ENCODE data around the gene UNC5CL. TPM values are rescaled to one million over a fixed set of nuclear protein-coding genes. Genes with fewer than 3 reads are reported as not detected.

Gene UNC5CL
- total and polyA plus RNA-seq, 2 of the 8 experiments (the other 6 are each of a cell fraction or from before 2014, with no cell fraction given) = 1.3 to 1.7 TPM

- FAIRE-seq = no peak
- H3K4me1 ChIP-seq (replicated peaks in 1 of 4; ENCODE audit: control insufficient read depth in 3 of 4, insufficient read depth in 4 of 4, low read length in 3 of 4) = peaks cover 0 to 5% (median 2%) of the 10 kb centered on the region in 4 experiments; a peak in 3 of 7 replicates
- no peak overlapping the region for H3K23ac ChIP-seq (ENCODE audit: insufficient read length)
- peaks cover 6% of the 10 kb centered on the region for H3K23me2 ChIP-seq (ENCODE audit: low read depth, low read length)
- no peak overlapping the region for H2AK5ac ChIP-seq (ENCODE audit: low read depth, low read length)
- H4K8ac ChIP-seq (ENCODE audit: extremely low read depth, insufficient read depth, low read length) = no peak overlapping the region
- no peak for DNase-seq (ENCODE audit: low read depth in 1 of 2, low spot score in 2 of 2)
- no peaks in the 10 kb centered on the region for H3K9me3 ChIP-seq (ENCODE audit: insufficient read depth in 2 of 2, low read depth in 1 of 2, low read length in 1 of 2)
- no peak overlapping the region for H2BK120ac ChIP-seq (replicated peaks; ENCODE audit: low read depth, low read length)
- no peak overlapping the region for H3K56ac ChIP-seq (replicated peaks; ENCODE audit: insufficient read length, low read depth, low read length)
- H3K14ac ChIP-seq (ENCODE audit: insufficient read length) = no peak overlapping the region
- ChIA-PET POLR2A (ENCODE audit: partially characterized antibody) (no interaction called here), CTCF (ENCODE audit: partially characterized antibody) (no interaction called here)
- H3K27me3 ChIP-seq (replicated peaks in 1 of 4; ENCODE audit: control insufficient read depth in 3 of 4, extremely low read depth in 1 of 4, insufficient read depth in 3 of 4, low read length in 3 of 4) = no peaks in the 10 kb centered on the region
- no peak overlapping the region for H4K5ac ChIP-seq (ENCODE audit: insufficient read length, low read depth, low read length)
- H3K79me1 ChIP-seq (ENCODE audit: low read depth, low read length) = no peaks in the 10 kb centered on the region; the same call in 1 of the 2 replicates
- no peak overlapping the region for H3K4me3 ChIP-seq (ENCODE audit: extremely low read depth in 1 of 4, insufficient read depth in 2 of 4, low read depth in 3 of 4, low read length in 4 of 4)
- no peak overlapping the region for H3K27ac ChIP-seq (ENCODE audit: low read depth, low read length)
- 91% methylated on average over 2 of the region's 2 CpGs; no CpG with 5 or more reads in 1 of the 2 experiments for WGBS, 2 experiments (ENCODE audit: extremely low coverage in 1 of 2, insufficient coverage in 1 of 2, insufficient read length in 1 of 2, insufficient replicate concordance in 2 of 2, low coverage in 1 of 2, low lambda C conversion rate in 2 of 2, missing lambda C conversion rate in 1 of 2)
- H2BK15ac ChIP-seq (ENCODE audit: low read length) = no peak overlapping the region
- H2BK20ac ChIP-seq (ENCODE audit: low read length) = no peak overlapping the region
- no peak overlapping the region for H4K91ac ChIP-seq (replicated peaks; ENCODE audit: insufficient read length, low read length)
- peaks cover 41 to 86% of the 10 kb centered on the region in 2 experiments for H3K79me2 ChIP-seq (ENCODE audit: control insufficient read depth in 1 of 2, insufficient read depth in 2 of 2, low read length in 2 of 2)
- H2BK5ac ChIP-seq (ENCODE audit: low read depth, low read length) = no peak overlapping the region
- H2AFZ ChIP-seq (ENCODE audit: low read length) = no peak overlapping the region
- peaks cover 10 to 34% (median 24%) of the 10 kb centered on the region in 4 experiments for H3K36me3 ChIP-seq (ENCODE audit: control insufficient read depth in 2 of 4, insufficient read depth in 4 of 4, low read length in 3 of 4)
- peaks cover under 1 to 11% of the 10 kb centered on the region in 2 experiments for H4K20me1 ChIP-seq (replicated peaks in 1 of 2; ENCODE audit: control insufficient read depth in 1 of 2, insufficient read depth in 2 of 2, low read length in 2 of 2)
- H3K9ac ChIP-seq (replicated peaks in 1 of 4; ENCODE audit: extremely low read depth in 1 of 4, low read depth in 3 of 4, low read length in 3 of 4) = no peak overlapping the region
- H2BK12ac ChIP-seq (ENCODE audit: low read depth, low read length) = no peak overlapping the region
- H3K4me2 ChIP-seq (ENCODE audit: insufficient read depth in 1 of 2, low read depth in 2 of 2, low read length in 2 of 2) = no peak overlapping the region
- H3K18ac ChIP-seq (ENCODE audit: extremely low read depth, low read length) = no peak overlapping the region
- no peak overlapping the region for H3K4ac ChIP-seq (replicated peaks; ENCODE audit: insufficient read length, low read depth, low read length)
- no peak for TF ChIP-seq SIRT6 (IDR thresholded peaks at IDR 0.05; ENCODE audit: low read length)
- TF ChIP-seq KDM5A (IDR thresholded peaks at IDR 0.05; ENCODE audit: low read length) = no peak
- no peak for TF ChIP-seq ATF3 (IDR thresholded peaks at IDR 0.05; ENCODE audit: insufficient read depth, low read depth, low read length)
- TF ChIP-seq ZNF274 (IDR thresholded peaks at IDR 0.05; ENCODE audit: borderline replicate concordance, extremely low read depth, low read length) = no peak
Measured at GRCh38 chr6:41077536-41077935, 38.5 kb upstream of the UNC5CL start.

All from H1 (cell line).